ENCODE results near the gene LAMB3.

GRCh38 chr1:209580577-209580976, 71.6 kb downstream of the LAMB3 start:
- TF ChIP-seq CTCF (conservative IDR thresholded peaks at IDR 0.05 in 1 of 2, IDR thresholded peaks at IDR 0.05 in 1 of 2; ENCODE audit: extremely low read depth in 1 of 2, insufficient read depth in 1 of 2, low read depth in 1 of 2, low read length in 2 of 2) (no peak), EZH2 (IDR thresholded peaks at IDR 0.05; ENCODE audit: borderline replicate concordance, low read length) (no peak)

Measured in mammary epithelial cell (primary cell).